GM19395 (cell line): ENCODE data around the gene MCM8.
"Not testable (repeated sequence)": the region's sequence is repeated elsewhere in the genome, so short reads cannot be mapped to it uniquely, and the experiment has no call there.

Source experiments
- ATAC-seq: cut with Tn5 transposase; IDR thresholded peaks from one replicate; pipeline ENCODE4 v1.9.1; 2021; ENCODE audit warnings: mild to moderate bottlenecking, moderate library complexity; ENCODE audit not compliant: unreplicated experiment

Gene MCM8

GRCh38 chr20:5999783-6000182 is 49.3 kb downstream of the MCM8 start:
- ATAC-seq, result no peak

DNA sequence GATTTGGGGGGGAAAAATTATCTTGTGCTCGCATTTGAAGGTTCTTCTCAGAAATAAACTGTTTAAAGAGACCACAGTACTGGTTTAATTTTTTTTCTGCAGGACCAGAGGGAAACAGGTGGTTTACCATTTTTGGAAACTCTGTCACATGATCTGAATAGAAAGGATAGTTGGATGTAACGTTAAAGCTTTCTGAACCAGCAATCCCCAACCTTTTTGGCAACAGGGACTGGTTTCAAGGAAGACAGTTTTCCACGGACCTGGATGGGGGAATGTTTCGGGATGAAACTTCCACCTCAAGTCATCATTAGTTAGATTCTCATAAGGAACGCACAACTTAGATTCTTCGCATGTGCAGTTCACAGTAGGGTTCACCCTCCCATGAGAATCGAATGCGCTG is 50.4 kb downstream of the MCM8 start:
- ATAC-seq, result no peak

- ATAC-seq, result no peak
These were observed 56.1 kb downstream of the MCM8 start for GRCh38 chr20:6006603-6006949.

DNA sequence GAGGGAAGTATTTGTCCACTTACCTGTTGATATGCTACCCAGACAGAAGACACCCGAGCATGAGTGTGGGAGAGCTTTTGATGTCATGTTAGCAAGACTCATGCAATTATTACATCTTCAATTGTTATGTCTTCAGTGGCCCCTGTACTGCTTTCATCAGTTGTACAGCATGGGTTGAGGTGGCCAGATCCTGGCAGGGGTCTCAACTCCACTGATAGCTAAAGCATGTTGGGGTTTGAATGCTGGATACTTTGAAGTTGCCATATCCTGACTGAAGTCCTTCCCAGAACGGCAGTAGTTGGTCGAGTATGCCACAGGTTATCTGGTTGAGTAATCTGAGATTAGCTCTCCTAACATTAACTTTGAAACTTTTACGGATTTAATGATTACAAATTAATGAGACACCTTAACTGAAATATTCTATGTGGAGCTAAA is 56.7 kb downstream of the MCM8 start:
- ATAC-seq, result no peak

GRCh38 chr20:6007529-6008103 is 57.2 kb downstream of the MCM8 start:
- no peak for ATAC-seq

DNA sequence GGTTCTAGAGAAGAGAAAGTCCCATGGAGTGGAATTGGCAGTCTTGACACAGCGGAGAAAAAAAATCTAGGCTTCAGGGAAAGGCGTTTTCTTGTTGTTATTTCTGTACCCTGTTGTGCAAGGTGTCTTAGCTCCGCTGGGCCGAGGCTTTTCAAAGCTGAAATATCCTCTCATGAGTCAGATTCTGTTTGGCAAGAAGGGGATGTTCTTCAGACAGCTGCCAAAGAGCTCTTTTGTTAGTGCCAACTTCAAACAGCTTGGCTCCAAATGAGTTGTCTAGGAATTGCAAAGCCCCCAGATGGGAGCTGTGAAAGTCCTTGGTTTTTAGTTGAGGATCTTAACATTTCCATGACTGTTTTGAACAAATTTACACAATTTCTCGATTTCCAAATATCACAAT is 57.8 kb downstream of the MCM8 start:
- ATAC-seq, result no peak

DNA sequence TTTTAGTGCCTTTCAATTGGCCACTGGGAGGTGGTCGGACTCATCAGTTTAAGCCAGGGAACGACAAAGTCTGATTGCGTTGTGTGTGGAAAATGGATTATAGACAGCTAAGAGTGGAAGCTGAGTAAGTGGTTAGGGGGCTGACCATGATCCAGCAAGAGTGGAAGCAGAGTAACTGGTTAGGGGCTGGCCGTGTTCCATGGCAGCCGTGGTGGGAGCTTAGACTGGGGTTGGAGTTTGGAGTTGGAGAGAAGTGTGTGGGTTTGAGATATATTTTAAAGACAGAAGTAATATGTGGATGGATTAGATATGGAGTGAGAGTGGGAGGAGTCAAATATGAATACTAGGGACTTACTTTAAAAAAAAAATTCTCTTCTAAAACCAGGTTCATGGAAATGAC is 61.7 kb downstream of the MCM8 start:
- no peak for ATAC-seq

GRCh38 chr20:6014017-6014416 is 63.6 kb downstream of the MCM8 start:
- ATAC-seq, result no peak

- no peak for ATAC-seq
These were observed 64.5 kb downstream of the MCM8 start for GRCh38 chr20:6014957-6015356.

DNA sequence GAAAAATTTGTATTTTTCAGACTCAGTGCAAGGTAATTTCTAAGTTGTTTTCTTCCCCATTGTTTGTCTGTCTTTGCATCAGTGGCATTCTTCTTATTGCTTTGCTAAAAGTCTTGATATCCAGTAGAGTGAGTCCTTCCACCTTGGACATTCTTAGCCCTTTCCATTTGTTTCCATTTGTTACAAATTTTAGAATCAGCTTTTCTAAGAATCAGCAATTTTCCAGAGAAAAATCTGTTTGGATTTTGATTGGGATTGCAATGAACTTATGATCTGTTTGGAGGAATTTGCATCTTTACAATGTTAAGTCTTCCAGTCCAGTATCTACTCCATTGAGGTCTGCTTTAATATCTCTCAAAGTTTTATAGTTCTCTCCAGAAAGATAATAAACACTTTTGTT is 67.0 kb downstream of the MCM8 start:
- no peak for ATAC-seq

DNA sequence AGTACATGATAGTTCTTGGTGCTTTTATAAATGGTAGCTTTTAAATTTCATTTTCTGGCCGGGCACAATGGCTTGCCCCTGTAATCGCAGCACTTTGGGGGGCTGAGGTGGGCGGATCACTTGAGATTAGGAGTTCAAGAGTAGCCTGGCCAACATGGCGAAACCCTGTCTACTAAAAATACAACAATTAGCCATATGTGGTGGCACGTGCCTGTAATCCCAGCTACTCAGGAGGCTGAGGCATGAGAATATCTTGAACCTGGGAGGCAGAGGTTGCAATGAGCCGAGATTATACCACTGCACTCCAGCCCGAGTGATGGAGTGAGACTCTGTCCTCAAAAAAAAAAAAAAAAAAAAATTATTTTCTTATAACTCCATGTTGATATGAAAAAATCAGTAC is 67.4 kb downstream of the MCM8 start:
- ATAC-seq, result no peak

GRCh38 chr20:6024768-6025167 is 74.3 kb downstream of the MCM8 start:
- no peak for ATAC-seq

- ATAC-seq, result no peak
These were observed 75.6 kb downstream of the MCM8 start for GRCh38 chr20:6026051-6026450.

- ATAC-seq, result no peak
These were observed 78.4 kb downstream of the MCM8 start for GRCh38 chr20:6028818-6029217.

- ATAC-seq, result no peak
These were observed 79.1 kb downstream of the MCM8 start for GRCh38 chr20:6029538-6029937.

GRCh38 chr20:6030453-6031080 is 80.1 kb downstream of the MCM8 start:
- ATAC-seq, result no peak

DNA sequence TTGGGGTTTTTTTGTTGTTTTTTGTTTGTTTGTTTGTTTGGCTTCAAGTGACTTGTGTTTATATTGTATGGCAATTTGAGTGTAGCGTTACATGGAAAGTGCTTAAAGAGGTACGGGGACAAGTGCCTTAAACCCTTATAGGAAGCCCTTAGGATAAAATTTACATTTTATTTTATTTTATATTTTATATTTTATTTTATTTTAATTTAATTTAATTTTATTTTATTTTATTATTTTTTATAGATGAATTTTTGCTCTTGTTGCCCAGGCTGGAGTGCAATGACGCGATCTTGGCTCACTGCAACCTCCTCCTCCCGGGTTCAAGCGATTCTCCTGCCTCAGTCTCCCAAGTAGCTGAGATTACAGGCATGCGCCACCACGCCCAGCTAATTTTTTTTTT is 82.5 kb downstream of the MCM8 start:
- ATAC-seq, result not testable (repeated sequence)

GRCh38 chr20:6034134-6034969 is 83.9 kb downstream of the MCM8 start:
- ATAC-seq, result no peak

GRCh38 chr20:6036213-6036612 is 85.8 kb downstream of the MCM8 start:
- ATAC-seq, result no peak

GRCh38 chr20:6037082-6037481 is 86.6 kb downstream of the MCM8 start:
- no peak for ATAC-seq

GRCh38 chr20:6038256-6038655 is 87.8 kb downstream of the MCM8 start:
- no peak for ATAC-seq

DNA sequence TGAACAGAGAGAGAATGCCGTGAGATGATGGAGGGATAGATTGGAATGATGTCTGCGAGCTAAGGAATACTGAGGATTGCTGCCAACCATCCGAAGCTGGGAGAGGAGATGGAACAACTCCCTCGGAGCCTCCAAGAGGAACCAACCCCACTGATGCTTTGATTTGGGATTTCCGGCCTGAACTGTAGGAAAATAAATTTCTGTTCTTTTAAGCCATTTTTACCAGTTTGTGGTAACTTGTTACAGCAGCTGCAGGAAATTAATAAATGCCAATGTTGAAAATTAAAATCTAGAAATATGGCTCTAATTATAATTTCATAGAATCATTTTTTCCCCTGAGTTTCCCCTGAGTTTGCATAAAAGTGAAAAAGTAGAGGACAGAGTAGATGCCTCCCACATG is 89.3 kb downstream of the MCM8 start:
- ATAC-seq, result no peak
